ENCODE measurements around the gene MADD.

GRCh38 chr11:47333886-47334443, 64.0 kb downstream of the MADD start:
- TF ChIP-seq, protein P1, sequence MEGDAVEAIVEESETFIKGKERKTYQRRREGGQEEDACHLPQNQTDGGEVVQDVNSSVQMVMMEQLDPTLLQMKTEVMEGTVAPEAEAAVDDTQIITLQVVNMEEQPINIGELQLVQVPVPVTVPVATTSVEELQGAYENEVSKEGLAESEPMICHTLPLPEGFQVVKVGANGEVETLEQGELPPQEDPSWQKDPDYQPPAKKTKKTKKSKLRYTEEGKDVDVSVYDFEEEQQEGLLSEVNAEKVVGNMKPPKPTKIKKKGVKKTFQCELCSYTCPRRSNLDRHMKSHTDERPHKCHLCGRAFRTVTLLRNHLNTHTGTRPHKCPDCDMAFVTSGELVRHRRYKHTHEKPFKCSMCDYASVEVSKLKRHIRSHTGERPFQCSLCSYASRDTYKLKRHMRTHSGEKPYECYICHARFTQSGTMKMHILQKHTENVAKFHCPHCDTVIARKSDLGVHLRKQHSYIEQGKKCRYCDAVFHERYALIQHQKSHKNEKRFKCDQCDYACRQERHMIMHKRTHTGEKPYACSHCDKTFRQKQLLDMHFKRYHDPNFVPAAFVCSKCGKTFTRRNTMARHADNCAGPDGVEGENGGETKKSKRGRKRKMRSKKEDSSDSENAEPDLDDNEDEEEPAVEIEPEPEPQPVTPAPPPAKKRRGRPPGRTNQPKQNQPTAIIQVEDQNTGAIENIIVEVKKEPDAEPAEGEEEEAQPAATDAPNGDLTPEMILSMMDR (IDR thresholded peaks at IDR 0.05; ENCODE audit: poor library complexity, severe bottlenecking), result no peak
- TF ChIP-seq EZH2 (IDR thresholded peaks at IDR 0.05; ENCODE audit: borderline replicate concordance, insufficient read depth, low read length, poor library complexity, severe bottlenecking), result no peak
- TF ChIP-seq POLR2AphosphoS5 (IDR thresholded peaks at IDR 0.05), result no peak
- TF ChIP-seq, protein P2, sequence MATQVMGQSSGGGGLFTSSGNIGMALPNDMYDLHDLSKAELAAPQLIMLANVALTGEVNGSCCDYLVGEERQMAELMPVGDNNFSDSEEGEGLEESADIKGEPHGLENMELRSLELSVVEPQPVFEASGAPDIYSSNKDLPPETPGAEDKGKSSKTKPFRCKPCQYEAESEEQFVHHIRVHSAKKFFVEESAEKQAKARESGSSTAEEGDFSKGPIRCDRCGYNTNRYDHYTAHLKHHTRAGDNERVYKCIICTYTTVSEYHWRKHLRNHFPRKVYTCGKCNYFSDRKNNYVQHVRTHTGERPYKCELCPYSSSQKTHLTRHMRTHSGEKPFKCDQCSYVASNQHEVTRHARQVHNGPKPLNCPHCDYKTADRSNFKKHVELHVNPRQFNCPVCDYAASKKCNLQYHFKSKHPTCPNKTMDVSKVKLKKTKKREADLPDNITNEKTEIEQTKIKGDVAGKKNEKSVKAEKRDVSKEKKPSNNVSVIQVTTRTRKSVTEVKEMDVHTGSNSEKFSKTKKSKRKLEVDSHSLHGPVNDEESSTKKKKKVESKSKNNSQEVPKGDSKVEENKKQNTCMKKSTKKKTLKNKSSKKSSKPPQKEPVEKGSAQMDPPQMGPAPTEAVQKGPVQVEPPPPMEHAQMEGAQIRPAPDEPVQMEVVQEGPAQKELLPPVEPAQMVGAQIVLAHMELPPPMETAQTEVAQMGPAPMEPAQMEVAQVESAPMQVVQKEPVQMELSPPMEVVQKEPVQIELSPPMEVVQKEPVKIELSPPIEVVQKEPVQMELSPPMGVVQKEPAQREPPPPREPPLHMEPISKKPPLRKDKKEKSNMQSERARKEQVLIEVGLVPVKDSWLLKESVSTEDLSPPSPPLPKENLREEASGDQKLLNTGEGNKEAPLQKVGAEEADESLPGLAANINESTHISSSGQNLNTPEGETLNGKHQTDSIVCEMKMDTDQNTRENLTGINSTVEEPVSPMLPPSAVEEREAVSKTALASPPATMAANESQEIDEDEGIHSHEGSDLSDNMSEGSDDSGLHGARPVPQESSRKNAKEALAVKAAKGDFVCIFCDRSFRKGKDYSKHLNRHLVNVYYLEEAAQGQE (IDR thresholded peaks at IDR 0.05; ENCODE audit: borderline replicate concordance), result no peak
- no peak for TF ChIP-seq TAF1 (IDR thresholded peaks at IDR 0.05; ENCODE audit: low read depth)
- TF ChIP-seq EP300 (conservative IDR thresholded peaks at IDR 0.05; ENCODE audit: poor library complexity, severe bottlenecking), result no peak
- TF ChIP-seq RAD21 (conservative IDR thresholded peaks at IDR 0.05), result no peak
